GM23338 (cell line): Measurements from ENCODE around the gene GRIA4.
"Not testable (repeated sequence)": the region's sequence is repeated elsewhere in the genome, so short reads cannot be mapped to it uniquely, and the experiment has no call there.

Experiments used
- CREB1 ChIP-seq: fragments of 250-450 bp; sonication (Bioruptor Pico); IDR thresholded peaks from 2 replicates; pipeline ENCODE4 v1.5.0; 2020; ENCODE audit warnings: low read depth, mild to moderate bottlenecking, moderate library complexity
- CTCF ChIP-seq, 2 experiments: fragments of 200-600 bp in 1 of 2; sonication (generic) in 1 of 2; conservative IDR thresholded peaks; 2 replicates each; pipeline versions ENCODE4 v1.5.1 to v1.6.1; 2016 to 2017; ENCODE audit warnings: antibody characterized with exemption in 2 of 2, low read depth in 2 of 2, mild to moderate bottlenecking in 2 of 2, moderate library complexity in 1 of 2
- EZH2 ChIP-seq: fragments of 200-600 bp; sonication (generic); IDR thresholded peaks from one replicate; pipeline ENCODE4 v1.8.0; 2017; ENCODE audit warnings: antibody characterized with exemption, mild to moderate bottlenecking, low read depth; ENCODE audit not compliant: unreplicated experiment
- EZH2phosphoT487 ChIP-seq: fragments of 200-600 bp; sonication (generic); IDR thresholded peaks from one replicate; pipeline ENCODE4 v1.8.1; 2018; ENCODE audit warnings: antibody characterized with exemption; ENCODE audit not compliant: unreplicated experiment
- JUNB ChIP-seq: IDR thresholded peaks from one replicate; pipeline ENCODE4 v1.6.1; 2016; ENCODE audit warnings: antibody characterized with exemption; ENCODE audit not compliant: unreplicated experiment
- NANOG ChIP-seq: IDR thresholded peaks from 2 replicates; pipeline ENCODE4 v1.6.1; 2016; ENCODE audit warnings: antibody characterized with exemption, borderline replicate concordance
- POLR2AphosphoS5 ChIP-seq: IDR thresholded peaks from 2 replicates; pipeline ENCODE4 v1.6.1; 2016; ENCODE audit warnings: antibody characterized with exemption, low read depth
- TF ChIP-seq, protein P1 (sequence below): IDR thresholded peaks from 2 replicates; pipeline ENCODE4 v1.6.1; 2016; ENCODE audit warnings: antibody characterized with exemption
- TF ChIP-seq, protein P2 (sequence below): IDR thresholded peaks from one replicate; pipeline ENCODE4 v1.6.1; 2018; ENCODE audit warnings: antibody characterized with exemption; ENCODE audit not compliant: unreplicated experiment

DNA sequence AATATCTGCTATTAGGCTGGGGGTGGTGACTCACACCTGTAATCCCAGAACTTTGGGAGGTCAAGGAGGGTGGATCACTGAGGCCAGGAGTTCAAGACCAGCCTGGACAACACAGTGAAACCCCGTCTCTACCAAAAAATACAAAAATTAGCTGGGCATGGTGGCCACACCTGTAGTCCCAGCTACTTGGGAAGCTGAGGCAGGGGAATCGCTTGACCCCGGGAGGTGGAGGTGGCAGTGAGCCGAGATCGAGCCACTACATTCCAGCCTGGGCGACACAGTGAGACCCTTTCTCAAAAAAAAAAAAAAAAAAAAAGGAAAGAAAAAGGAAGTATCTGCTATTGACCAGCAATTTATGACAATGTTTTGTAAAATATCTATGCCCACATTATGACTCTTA, 176.0 kb downstream of the GRIA4 start:
- not testable (repeated sequence) for TF ChIP-seq CTCF (conservative IDR thresholded peaks at IDR 0.05; ENCODE audit: low read depth in 2 of 2); EZH2; POLR2AphosphoS5; EZH2phosphoT487; CREB1 (CRISPR knock-in tag); JUNB; NANOG
- TF ChIP-seq, protein P1, sequence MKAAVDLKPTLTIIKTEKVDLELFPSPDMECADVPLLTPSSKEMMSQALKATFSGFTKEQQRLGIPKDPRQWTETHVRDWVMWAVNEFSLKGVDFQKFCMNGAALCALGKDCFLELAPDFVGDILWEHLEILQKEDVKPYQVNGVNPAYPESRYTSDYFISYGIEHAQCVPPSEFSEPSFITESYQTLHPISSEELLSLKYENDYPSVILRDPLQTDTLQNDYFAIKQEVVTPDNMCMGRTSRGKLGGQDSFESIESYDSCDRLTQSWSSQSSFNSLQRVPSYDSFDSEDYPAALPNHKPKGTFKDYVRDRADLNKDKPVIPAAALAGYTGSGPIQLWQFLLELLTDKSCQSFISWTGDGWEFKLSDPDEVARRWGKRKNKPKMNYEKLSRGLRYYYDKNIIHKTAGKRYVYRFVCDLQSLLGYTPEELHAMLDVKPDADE: not testable (repeated sequence)
- TF ChIP-seq, protein P2, sequence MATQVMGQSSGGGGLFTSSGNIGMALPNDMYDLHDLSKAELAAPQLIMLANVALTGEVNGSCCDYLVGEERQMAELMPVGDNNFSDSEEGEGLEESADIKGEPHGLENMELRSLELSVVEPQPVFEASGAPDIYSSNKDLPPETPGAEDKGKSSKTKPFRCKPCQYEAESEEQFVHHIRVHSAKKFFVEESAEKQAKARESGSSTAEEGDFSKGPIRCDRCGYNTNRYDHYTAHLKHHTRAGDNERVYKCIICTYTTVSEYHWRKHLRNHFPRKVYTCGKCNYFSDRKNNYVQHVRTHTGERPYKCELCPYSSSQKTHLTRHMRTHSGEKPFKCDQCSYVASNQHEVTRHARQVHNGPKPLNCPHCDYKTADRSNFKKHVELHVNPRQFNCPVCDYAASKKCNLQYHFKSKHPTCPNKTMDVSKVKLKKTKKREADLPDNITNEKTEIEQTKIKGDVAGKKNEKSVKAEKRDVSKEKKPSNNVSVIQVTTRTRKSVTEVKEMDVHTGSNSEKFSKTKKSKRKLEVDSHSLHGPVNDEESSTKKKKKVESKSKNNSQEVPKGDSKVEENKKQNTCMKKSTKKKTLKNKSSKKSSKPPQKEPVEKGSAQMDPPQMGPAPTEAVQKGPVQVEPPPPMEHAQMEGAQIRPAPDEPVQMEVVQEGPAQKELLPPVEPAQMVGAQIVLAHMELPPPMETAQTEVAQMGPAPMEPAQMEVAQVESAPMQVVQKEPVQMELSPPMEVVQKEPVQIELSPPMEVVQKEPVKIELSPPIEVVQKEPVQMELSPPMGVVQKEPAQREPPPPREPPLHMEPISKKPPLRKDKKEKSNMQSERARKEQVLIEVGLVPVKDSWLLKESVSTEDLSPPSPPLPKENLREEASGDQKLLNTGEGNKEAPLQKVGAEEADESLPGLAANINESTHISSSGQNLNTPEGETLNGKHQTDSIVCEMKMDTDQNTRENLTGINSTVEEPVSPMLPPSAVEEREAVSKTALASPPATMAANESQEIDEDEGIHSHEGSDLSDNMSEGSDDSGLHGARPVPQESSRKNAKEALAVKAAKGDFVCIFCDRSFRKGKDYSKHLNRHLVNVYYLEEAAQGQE: not testable (repeated sequence)
